ENCODE measurements around the gene ADORA2B. TPM values are rescaled to one million over a fixed set of nuclear protein-coding genes. Genes with fewer than 3 reads are reported as not detected.
"Not testable (repeated sequence)": the region's sequence is repeated elsewhere in the genome, so short reads cannot be mapped to it uniquely, and the experiment has no call there.

The ADORA2B gene
- total RNA-seq, 1 donor from 2014 or later, result 5.2 TPM

GRCh38 chr17:15922586-15922985 is 22.3 kb upstream of the ADORA2B start:
- DNase-seq (ENCODE audit: low spot score), result no peak

DNA sequence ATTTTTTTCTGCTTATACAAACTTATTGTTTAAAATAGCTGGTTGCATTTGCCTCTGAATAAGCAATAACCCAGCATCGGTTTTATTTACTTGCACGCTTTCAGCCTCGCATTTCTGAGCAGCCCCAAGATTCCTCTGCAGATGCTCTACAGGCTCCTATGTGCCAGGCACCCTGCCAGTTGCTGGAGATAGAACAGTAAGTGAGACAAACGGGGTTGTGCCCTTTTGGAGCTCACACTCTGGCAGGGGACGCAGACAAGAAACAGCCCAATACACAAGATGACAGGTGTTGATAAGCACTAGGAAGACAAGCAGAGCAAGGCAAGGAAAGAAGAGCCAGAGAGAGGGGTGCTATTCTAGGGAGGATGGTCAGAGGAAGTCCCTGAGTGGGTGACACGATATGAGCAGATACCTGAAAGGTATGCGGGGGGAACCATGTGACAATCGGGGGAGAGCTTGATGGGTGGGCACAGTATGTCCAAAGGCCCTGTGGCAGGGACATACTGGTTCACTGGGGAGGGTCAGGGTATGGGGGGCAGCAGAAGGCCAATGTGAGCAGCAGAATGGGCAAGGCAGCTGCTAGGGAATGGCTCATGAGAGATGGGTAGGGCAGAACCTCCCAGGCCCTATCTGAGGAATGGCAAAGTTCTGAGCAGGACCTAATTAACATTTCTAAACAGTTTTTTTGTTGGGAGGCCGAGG is 18.7 kb upstream of the ADORA2B start:
- no peak for DNase-seq (ENCODE audit: low spot score)

DNA sequence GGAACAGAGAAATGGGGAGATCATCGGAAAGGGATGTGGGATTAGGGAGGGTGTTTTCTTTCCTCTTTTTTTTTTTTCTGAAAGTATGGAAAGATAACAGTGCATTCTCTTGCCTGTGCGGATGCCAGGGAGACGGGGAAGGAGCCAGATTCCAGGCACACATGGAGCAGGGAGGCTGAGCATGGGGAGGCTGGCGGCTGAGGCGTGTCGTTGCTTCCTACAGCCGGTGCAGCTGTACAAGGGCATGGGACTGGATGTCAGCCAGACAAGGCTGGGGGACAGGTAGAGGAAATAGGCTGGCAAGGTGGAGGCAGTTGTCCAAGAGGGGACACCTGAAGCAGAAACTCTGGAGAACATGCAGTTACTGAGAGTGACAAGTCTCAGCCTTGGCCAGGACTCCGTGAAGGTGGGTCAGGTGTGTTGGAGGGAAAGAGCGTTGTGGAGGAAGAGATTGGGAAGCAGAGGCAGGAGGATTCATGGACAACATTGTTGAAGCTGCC is 16.6 kb upstream of the ADORA2B start:
- DNase-seq (ENCODE audit: low spot score), result no peak

DNA sequence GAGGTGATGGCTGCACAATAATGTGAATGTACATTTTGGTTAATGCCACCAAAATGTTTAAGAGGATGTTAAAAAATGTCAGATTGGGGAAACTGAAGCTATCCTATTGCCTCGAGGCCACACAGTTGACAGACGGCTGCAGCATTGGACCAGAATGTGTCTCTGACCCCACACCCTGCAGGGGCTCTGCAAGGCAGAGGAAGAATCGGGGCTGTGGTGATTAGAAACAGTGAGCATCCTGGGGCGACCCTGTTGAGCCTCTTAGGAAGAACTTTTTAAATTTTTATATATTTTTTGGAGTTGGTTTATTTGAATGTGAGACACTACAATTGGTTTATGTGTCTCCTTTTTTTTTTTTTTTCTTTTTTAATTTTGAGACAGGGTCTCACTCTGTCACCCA is 15.0 kb upstream of the ADORA2B start:
- DNase-seq (ENCODE audit: low spot score), result no peak

DNA sequence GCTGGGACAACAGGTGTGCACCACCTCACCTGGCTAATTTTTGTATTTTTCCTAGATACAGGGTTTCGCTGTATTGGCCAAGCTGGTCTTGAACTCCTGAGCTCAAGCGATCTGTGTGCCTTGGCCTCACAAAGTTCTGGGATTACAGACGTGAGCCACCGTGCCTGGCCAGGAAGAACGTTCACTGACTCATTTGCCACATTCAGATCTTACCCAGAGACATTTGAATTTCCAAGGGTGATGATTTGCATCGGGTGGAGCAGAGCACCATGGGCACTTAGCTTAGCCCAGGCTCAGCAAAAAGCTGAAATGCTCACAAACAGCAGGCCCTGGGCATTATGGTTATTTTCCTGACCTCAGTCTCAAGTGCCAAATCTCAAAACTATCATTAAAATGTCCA is 14.5 kb upstream of the ADORA2B start:
- DNase-seq (ENCODE audit: low spot score), result no peak

DNA sequence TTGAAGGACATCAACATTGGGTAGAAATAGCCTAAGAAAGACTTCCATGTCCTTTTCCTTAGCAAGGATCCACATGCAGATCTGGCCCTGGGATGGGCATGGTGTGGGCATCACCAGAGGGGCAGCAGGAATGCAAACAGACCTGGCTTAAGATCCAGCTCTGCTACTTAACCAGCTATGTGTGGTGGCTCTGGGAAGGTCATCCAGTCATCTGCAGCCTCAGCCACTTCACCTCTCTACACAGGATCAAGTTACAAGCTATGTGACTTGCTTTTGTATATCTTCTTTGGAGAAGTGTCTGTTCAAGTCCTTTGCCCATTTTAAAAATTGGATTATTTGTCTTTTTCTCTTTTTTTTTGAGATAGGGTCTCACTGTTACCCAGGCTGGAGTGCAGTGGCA is 13.5 kb upstream of the ADORA2B start:
- DNase-seq (ENCODE audit: low spot score), result no peak

DNA sequence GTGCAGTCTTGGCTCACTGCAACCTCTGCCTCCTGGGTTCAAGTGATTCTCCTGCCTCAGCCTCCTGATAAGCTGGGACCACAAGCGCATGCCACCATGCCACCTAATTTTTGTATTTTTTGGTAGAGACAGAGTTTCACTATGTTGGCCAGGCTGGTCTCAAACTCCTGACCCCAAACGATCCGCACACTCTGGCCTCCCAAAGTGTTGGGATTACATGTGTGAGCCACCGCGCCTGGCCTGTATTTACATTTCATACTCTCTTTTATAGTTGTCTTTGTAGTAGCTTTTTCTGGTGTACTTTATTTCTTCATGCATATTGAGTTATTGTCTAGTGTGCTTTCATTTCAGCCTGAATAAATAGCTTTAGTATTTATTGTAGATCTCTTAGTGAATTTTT is 10.1 kb upstream of the ADORA2B start:
- DNase-seq (ENCODE audit: low spot score), result no peak

DNA sequence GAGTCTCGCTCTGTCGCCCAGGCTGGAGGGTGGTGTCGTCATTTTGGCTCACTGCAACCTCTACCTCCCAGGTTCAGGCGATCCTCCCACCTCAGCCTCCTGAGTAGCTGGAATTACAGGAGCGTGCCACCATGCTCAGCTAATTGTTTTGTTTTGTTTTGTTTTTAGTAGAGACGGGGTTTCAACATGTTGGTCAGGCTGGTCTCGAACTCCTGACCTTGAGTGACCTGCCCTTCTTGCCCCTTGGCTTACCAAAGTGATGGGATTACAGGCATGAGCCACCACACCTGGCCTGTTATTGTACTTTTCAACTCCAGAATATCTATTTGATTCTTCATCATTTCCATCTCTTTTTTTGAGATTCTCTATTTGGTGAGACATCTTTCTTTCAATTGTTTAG is 9.0 kb upstream of the ADORA2B start:
- no peak for DNase-seq (ENCODE audit: low spot score)

DNA sequence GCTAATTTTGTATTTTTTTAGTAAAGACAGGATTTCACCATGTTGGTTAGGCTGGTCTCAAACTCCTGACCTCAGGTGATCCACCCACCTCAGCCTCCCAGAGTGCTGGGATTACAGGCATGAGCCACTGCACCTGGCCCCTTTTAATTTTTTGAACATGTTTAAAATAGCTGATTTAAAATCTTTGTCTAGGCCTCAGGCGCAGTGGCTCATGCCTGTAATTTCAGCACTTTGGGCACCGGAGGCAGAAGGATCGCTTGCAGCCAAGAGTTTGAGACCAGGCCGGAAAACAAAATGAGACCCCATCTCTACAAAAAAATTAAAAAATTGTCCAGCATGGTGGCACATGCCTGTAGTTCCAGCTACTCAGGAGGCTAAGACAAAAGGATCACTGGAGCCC is 8.4 kb upstream of the ADORA2B start:
- not testable (repeated sequence) for DNase-seq (ENCODE audit: low spot score)

DNA sequence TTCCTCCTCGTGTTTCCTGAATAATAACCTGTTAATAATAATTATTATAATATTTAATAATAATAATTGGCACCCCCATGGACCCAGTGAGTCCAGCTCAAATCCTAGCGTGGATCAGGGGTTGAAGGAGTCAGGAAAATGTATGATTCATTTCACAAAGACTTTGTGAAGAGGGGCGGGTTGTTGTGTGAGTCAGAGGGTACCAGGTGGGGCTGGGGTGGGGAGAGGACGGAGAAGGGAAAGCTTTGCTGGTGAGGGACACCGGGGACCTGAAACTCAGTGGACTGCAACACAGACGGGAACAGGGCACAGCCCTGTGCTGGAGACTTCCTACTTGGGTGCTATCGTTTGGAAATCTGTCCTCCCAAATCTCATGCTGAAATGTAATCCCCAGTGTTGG is 3.1 kb upstream of the ADORA2B start:
- DNase-seq (ENCODE audit: low spot score), result no peak

GRCh38 chr17:15942207-15942833 is 2.6 kb upstream of the ADORA2B start:
- no peak for DNase-seq (ENCODE audit: low spot score)

DNA sequence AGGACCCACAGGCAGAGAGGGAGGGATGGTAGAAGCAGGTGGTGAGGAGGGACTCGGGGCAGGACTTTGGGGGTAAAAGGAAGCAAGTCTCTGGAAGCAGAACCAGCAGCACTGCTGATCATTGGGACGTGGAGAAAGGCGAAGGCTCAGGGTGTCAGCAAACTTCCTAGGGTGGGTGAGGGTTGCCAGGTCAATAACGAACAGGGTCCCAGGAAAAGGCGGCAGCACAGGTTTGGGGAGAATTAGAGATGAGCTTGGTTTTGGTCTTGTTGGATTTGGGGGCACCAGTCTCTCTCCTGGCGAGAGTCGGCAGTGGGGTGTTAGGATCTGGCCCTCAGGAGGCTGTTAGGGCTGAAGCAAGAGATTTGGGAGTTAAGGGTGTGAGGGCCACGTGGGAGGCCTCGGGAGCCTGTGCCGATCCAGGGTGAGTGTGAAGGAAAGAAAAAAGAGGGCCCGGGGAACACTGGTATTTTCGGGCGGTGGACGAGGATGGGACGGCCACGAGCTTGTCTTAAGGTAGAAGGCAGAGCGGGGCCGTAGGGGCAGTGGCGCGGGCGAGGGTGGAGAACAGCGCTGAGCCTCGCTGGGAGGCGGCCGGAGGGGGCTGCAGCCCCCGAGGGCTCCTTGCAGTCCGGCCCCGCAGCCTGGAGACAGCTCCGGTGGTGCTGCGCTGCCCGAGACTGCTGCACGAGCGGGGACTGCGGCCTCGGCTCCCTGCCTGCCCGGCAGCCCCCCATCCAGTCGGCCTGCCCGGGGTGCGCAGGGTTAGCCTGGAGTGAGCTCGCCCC is 765 bp upstream of the ADORA2B start:
- DNase-seq (ENCODE audit: low spot score), result no peak

DNA sequence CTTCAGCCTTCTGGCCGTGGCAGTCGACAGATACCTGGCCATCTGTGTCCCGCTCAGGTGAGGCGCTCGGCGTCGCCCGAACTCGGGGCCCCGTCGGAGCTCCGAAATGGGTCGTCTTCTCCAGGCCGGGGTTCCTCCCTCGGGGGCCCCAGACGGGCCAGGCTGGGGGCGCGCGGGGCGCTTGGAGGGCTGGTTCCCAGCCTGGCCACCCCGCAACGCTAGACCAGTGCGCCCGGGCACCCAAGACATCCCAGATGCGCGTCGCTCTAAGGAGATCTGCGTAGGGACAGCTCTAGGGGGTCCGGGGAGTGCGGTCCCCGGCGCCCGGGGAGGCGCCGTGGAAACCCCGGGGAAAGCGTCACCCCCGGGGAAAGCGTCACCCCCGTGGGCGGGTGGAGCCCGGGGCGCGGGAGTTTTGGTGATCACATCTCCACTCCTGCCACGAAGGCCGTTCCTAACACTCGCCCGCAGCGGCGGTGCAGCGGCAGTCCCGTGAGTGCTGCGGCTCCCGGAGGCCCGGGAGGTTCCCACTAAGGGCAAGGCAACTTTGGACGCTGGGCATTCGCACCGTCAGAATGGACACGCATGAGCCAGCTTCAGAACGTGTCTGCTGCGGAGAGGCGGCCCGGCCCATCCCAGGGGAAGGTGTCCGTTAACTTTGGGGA is 729 bp downstream of the ADORA2B start:
- DNase-seq (ENCODE audit: low spot score), result no peak

DNA sequence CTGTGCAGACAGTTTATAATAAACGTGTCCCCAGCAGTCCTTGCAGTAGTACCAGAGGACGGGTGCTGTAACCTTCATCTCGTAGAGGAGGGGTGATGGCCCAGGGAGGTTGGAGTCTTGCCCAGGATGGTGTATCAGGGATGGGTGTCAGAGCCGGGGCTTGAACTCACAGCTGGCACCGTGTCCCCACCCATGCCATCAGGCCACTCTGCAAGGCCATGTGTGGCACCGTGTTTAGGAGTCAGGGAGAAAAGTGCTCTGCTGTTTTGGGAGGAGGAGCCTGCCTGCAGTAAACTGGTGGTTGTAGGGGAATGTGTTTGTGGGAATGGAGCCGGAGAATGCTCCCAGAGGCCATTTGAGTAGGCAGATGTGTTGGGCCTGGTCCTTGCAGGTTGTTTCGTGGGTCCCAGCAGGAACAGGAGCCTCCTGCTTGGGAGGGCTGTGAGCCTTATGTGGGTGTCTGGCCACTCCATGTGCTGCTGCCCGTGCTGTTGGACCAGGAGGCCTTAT is 1.7 kb downstream of the ADORA2B start:
- DNase-seq (ENCODE audit: low spot score), result no peak

DNA sequence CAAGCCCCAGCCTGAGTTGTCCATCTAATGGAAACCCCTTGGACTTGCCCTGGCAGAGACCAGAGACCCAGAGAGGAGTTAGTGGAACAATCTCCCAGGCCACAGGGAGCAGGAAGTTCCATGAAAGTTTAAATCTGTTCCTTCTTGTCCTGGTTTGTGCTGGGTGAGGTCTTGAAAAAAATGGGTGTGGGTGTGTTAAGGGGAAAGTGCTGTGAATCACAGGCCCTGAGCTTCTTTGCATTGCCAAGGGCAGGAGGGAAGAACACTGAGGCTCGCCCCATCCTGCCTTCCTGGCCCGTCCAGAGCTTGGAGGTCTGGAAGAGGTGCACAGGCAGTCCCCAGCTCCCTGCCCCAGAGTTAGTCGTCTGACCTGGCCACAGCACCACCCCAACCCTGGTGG is 2.3 kb downstream of the ADORA2B start:
- no peak for DNase-seq (ENCODE audit: low spot score)

DNA sequence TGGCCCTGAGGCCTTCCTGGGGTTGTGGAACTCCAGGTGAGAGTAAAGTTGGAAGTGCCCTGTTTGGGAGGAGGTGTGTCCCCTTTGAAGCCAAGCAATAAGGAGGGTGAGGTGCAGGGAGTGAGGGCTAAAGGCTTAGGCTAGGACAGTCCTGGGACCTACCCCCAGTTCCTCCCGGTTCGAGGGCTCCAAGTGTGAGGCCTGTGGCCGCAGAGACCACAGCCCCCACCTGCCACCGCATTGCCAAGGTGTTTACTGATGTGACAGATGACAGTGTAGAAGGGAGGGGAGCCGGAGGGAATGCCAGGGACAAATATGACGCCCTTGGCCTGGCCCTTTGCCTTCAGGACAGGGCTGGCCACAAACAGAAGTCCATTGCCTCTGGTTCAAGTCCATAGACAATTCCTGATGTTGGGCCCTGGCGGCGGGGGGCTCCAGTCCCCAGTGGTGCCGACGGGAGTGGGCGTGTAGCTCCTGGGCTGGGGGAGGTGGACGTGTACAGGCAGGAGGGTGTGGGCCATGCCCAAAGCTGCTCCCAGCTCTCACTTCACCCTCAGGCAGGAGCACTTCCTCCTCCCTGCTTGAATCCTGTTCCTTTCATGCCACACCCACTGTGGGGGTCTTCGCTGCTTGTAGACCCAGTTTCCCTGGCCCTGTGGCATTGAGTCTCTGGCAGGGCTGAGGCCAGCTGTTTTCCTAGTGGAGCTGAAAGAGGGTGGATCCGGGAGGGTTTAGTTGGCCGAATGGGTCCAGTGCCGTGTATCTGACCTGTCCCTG is 3.2 kb downstream of the ADORA2B start:
- no peak for DNase-seq (ENCODE audit: low spot score)

GRCh38 chr17:15951368-15952047 is 6.6 kb downstream of the ADORA2B start:
- DNase-seq (ENCODE audit: low spot score), result no peak

- DNase-seq (ENCODE audit: low spot score), result no peak
Observed at GRCh38 chr17:15952048-15952532, 7.2 kb downstream of the ADORA2B start.

DNA sequence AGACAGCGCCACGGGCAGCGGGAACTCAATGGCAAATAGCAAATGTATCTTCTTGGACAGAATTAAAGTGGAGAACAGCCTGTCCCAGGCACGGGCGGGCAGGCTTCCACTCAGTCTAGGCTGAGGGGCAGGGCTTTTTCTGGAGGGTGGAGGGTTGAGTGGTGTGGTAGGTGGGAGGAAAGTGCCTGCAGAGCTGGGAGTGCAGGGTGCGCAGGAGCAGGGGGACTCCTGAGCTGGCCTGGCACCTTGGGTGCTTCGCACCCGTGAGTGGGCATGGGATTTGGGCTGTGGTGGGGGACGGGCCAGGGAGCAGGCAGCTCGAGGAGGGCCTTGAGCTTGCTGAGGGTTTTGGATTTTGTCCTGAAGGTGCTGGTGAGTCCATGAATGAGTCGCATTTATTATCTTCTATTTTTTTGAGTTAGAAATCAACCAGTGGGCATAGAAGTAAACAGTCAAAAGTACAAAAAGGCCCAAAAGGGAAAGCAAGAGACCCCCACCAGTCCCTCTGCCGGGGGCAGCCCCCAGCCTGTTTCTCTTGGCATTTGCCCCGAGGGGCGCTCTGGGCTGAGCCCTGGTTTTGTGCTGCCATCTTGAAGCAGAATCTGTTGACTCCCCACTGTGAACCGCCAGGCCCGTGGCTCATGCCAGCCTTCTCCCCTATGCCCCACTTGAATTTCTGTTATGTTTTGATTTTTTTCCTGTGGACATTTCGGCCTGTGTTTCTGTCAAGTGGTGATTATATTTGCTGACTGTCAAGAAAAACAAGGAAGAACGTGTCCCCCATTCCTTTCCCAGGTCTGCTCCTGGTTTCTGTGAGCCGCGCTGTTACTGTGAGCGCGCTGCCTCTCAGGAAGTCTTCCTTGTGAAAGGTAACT is 8.2 kb downstream of the ADORA2B start:
- DNase-seq (ENCODE audit: low spot score), result no peak
